Nephron (organoid): ENCODE results near the gene UFD1.

Experiments
- H3K27ac Mint-ChIP-seq, 3 experiments: 2 replicates each; pipeline ENCODE4 v1.8.0; 2020; ENCODE audit warnings: mixed read lengths in 3 of 3, mild to moderate bottlenecking in 2 of 3, moderate library complexity in 1 of 3
- H3K27me3 Mint-ChIP-seq: 2 replicates; pipeline ENCODE4 v1.8.0; 2021; ENCODE audit warnings: low read depth, mild to moderate bottlenecking, moderate library complexity, mixed read lengths
- H3K36me3 Mint-ChIP-seq: 2 replicates; pipeline ENCODE4 v1.8.0; 2020; ENCODE audit warnings: low read depth, mixed read lengths
- H3K4me1 Mint-ChIP-seq: 2 replicates; pipeline ENCODE4 v1.8.0; 2020; ENCODE audit warnings: mixed read lengths
- H3K4me3 Mint-ChIP-seq, 3 experiments: 2 replicates each; pipeline ENCODE4 v1.8.0; 2020; ENCODE audit warnings: mild to moderate bottlenecking in 3 of 3, mixed read lengths in 3 of 3, moderate library complexity in 2 of 3
- H3K9me3 Mint-ChIP-seq: 2 replicates; pipeline ENCODE4 v1.8.0; 2020; ENCODE audit warnings: mixed read lengths
- CTCF ChIP-seq, 3 experiments: fragments of 200-600 bp; sonication (generic); IDR thresholded peaks; one replicate each; pipeline ENCODE4 v1.5.0; 2021; ENCODE audit warnings: antibody characterized with exemption in 3 of 3; ENCODE audit not compliant: unreplicated experiment in 3 of 3

The UFD1 gene

GRCh38 chr22:19463008-19463407 lies 16.0 kb downstream of the UFD1 start:
- H3K27me3 Mint-ChIP-seq: no peaks in the 10 kb centered on the region
- H3K4me1 Mint-ChIP-seq: no peaks in the 10 kb centered on the region
- no peaks in the 10 kb centered on the region for H3K9me3 Mint-ChIP-seq
- no peak overlapping the region for H3K27ac Mint-ChIP-seq
- no peak for TF ChIP-seq CTCF (IDR thresholded peaks at IDR 0.05; ENCODE audit: unreplicated experiment in 3 of 3)
- peaks cover 40% of the 10 kb centered on the region for H3K36me3 Mint-ChIP-seq
- no peak overlapping the region for H3K4me3 Mint-ChIP-seq

GRCh38 chr22:19461506-19461905 lies 17.5 kb downstream of the UFD1 start:
- Mint-ChIP-seq H3K27ac (no peak overlapping the region), H3K36me3 (peaks cover 38% of the 10 kb centered on the region), H3K4me1 (no peaks in the 10 kb centered on the region), H3K4me3 (no peak overlapping the region), H3K27me3 (no peaks in the 10 kb centered on the region), H3K9me3 (no peaks in the 10 kb centered on the region)
- no peak for TF ChIP-seq CTCF (IDR thresholded peaks at IDR 0.05; ENCODE audit: unreplicated experiment in 3 of 3)

GRCh38 chr22:19460036-19460435 lies 19.0 kb downstream of the UFD1 start:
- no peaks in the 10 kb centered on the region for H3K27me3 Mint-ChIP-seq
- no peak overlapping the region for H3K4me3 Mint-ChIP-seq
- H3K36me3 Mint-ChIP-seq: peaks cover 40% of the 10 kb centered on the region
- H3K4me1 Mint-ChIP-seq: no peaks in the 10 kb centered on the region
- no peak overlapping the region for H3K27ac Mint-ChIP-seq
- no peak for TF ChIP-seq CTCF (IDR thresholded peaks at IDR 0.05; ENCODE audit: unreplicated experiment in 3 of 3)
- H3K9me3 Mint-ChIP-seq: no peaks in the 10 kb centered on the region

- no peaks in the 10 kb centered on the region for H3K9me3 Mint-ChIP-seq
- H3K4me3 Mint-ChIP-seq: no peak overlapping the region
- TF ChIP-seq CTCF (IDR thresholded peaks at IDR 0.05; ENCODE audit: unreplicated experiment in 3 of 3): no peak
- H3K4me1 Mint-ChIP-seq: no peaks in the 10 kb centered on the region
- peaks cover 45% of the 10 kb centered on the region for H3K36me3 Mint-ChIP-seq
- no peaks in the 10 kb centered on the region for H3K27me3 Mint-ChIP-seq
- no peak overlapping the region for H3K27ac Mint-ChIP-seq
These were observed 21.1 kb downstream of the UFD1 start for GRCh38 chr22:19457828-19458428.

GRCh38 chr22:19456541-19456940 lies 22.5 kb downstream of the UFD1 start:
- TF ChIP-seq CTCF (IDR thresholded peaks at IDR 0.05; ENCODE audit: unreplicated experiment in 3 of 3): no peak
- no peaks in the 10 kb centered on the region for H3K9me3 Mint-ChIP-seq
- H3K36me3 Mint-ChIP-seq: peaks cover 53% of the 10 kb centered on the region
- no peaks in the 10 kb centered on the region for H3K4me1 Mint-ChIP-seq
- H3K27ac Mint-ChIP-seq: no peak overlapping the region
- no peaks in the 10 kb centered on the region for H3K27me3 Mint-ChIP-seq
- H3K4me3 Mint-ChIP-seq: no peak overlapping the region

GRCh38 chr22:19455585-19456370 lies 23.2 kb downstream of the UFD1 start:
- H3K4me3 Mint-ChIP-seq: no peak overlapping the region

More at GRCh38 chr22:19455585-19456370, 23.2 kb downstream of the UFD1 start:
- Mint-ChIP-seq H3K4me1 (no peaks in the 10 kb centered on the region), H3K27me3 (no peaks in the 10 kb centered on the region), H3K36me3 (peaks cover 54% of the 10 kb centered on the region), H3K27ac (no peak overlapping the region), H3K9me3 (no peaks in the 10 kb centered on the region)
- no peak for TF ChIP-seq CTCF (IDR thresholded peaks at IDR 0.05; ENCODE audit: unreplicated experiment in 3 of 3)
